Nephron progenitor cell (in vitro differentiated cells): Measurements from ENCODE around the gene SNAI3.

Experiments
- DNase-seq: peaks from one replicate; pipeline ENCODE4 v3.0.0; 2021
- H3K27ac Mint-ChIP-seq: 2 replicates; pipeline ENCODE4 v1.8.0; 2021; ENCODE audit warnings: mild to moderate bottlenecking, moderate library complexity, mixed read lengths
- H3K27me3 Mint-ChIP-seq: 2 replicates; pipeline ENCODE4 v1.8.0; 2021; ENCODE audit warnings: mild to moderate bottlenecking, low read depth, mixed read lengths; ENCODE audit not compliant: poor library complexity
- H3K36me3 Mint-ChIP-seq: 2 replicates; pipeline ENCODE4 v1.8.0; 2021; ENCODE audit warnings: low read depth, mixed read lengths
- H3K4me1 Mint-ChIP-seq: 2 replicates; pipeline ENCODE4 v1.8.0; 2021; ENCODE audit warnings: mixed read lengths
- H3K4me3 Mint-ChIP-seq: 2 replicates; pipeline ENCODE4 v1.8.0; 2021; ENCODE audit warnings: mild to moderate bottlenecking, moderate library complexity, mixed read lengths
- H3K9me3 Mint-ChIP-seq: 2 replicates; pipeline ENCODE4 v1.8.0; 2021; ENCODE audit warnings: mild to moderate bottlenecking, moderate library complexity, mixed read lengths
- TF ChIP-seq, protein P1 (sequence below): fragments of 200-600 bp; sonication (generic); IDR thresholded peaks from 2 replicates; pipeline ENCODE4 v1.5.0; 2021; ENCODE audit warnings: antibody characterized with exemption

The SNAI3 gene

DNA sequence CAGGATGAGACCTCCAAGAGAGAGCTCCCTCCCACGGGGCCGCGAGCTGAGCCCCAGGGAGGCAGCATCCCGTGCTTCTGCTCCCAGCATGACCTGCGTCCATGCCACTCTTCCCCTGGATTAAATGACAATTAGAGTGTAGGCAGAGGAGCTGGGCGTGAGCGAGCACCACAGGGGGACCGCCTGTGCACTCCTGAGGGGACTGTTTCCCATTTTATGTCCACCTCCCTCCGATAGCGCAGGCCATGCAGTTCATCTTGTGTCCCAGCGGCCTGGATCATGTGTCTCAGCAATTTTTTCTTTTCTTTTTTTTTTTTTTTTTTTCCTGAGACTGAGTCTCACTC, 53.7 kb downstream of the SNAI3 start:
- no peaks in the 10 kb centered on the region for H3K9me3 Mint-ChIP-seq
- H3K27ac Mint-ChIP-seq: no peak overlapping the region
- peaks cover 29% of the 10 kb centered on the region for H3K27me3 Mint-ChIP-seq
- no peak for DNase-seq
- no peak overlapping the region for H3K4me3 Mint-ChIP-seq
- H3K36me3 Mint-ChIP-seq: peaks cover 19% of the 10 kb centered on the region
- TF ChIP-seq, protein P1, sequence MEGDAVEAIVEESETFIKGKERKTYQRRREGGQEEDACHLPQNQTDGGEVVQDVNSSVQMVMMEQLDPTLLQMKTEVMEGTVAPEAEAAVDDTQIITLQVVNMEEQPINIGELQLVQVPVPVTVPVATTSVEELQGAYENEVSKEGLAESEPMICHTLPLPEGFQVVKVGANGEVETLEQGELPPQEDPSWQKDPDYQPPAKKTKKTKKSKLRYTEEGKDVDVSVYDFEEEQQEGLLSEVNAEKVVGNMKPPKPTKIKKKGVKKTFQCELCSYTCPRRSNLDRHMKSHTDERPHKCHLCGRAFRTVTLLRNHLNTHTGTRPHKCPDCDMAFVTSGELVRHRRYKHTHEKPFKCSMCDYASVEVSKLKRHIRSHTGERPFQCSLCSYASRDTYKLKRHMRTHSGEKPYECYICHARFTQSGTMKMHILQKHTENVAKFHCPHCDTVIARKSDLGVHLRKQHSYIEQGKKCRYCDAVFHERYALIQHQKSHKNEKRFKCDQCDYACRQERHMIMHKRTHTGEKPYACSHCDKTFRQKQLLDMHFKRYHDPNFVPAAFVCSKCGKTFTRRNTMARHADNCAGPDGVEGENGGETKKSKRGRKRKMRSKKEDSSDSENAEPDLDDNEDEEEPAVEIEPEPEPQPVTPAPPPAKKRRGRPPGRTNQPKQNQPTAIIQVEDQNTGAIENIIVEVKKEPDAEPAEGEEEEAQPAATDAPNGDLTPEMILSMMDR: no peak
- H3K4me1 Mint-ChIP-seq: peaks cover 6% of the 10 kb centered on the region

DNA sequence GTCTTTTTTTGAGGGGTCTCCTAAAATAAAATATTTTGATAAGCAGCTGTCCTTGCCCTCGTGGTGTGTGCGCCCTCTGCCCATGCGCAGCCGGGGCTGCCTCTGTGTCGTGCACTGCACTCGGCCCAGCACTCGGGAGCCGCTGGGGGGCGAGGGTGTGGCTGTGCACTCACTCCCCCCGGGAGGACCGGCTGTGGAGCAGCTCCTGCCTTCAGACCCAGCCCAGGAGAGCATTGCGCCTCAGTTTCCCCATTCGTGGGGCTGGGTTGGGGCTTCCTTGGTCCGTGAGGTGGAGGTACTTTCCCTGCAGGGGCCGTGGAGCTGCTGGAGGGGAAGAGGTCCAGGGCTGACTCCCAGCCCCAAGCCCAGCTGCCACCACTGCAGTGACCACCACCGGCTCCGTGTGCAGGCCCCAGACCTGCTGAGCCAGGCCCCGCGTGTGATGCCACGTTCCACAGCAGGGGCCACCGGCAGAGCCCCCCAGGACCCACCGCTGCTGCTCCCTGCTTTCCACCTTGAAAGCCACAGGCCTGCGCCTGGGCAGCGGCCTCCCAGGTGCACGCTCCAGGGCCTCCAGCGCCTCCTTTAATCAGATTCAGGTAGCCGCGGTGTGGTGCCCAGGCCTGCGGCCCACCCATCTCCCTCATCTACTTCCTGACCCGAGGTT, 54.3 kb downstream of the SNAI3 start:
- Mint-ChIP-seq H3K36me3 (peaks cover 24% of the 10 kb centered on the region), H3K4me3 (no peak overlapping the region), H3K9me3 (no peaks in the 10 kb centered on the region), H3K27ac (no peak overlapping the region), H3K27me3 (peaks cover 24% of the 10 kb centered on the region), H3K4me1 (peaks cover 1% of the 10 kb centered on the region)
- TF ChIP-seq, protein P1: no peak
- no peak for DNase-seq

DNA sequence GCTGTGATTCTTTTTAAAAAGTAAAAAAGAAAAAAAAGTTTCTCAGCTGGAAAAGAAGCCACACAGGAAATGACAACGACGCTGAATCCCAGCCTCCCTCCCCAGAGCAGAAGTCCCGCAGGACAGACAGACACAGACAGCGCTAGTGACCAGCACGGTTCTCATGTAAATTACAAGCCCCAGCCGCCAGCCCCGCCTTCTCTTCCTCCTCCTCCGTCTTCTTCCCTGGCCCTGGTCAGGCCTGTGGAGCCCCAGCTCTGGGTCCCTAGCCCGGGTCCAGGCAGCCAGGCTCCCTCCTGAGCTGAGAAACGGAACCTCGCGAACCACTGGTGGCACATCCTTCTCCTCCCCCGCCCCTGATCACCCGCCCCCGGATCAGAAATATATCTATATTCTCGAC, 54.9 kb downstream of the SNAI3 start:
- H3K36me3 Mint-ChIP-seq: peaks cover 31% of the 10 kb centered on the region
- DNase-seq: no peak
- no peaks in the 10 kb centered on the region for H3K4me1 Mint-ChIP-seq
- no peaks in the 10 kb centered on the region for H3K9me3 Mint-ChIP-seq
- H3K27ac Mint-ChIP-seq: no peak overlapping the region
- TF ChIP-seq, protein P1: no peak
- peaks cover 21% of the 10 kb centered on the region for H3K27me3 Mint-ChIP-seq
- H3K4me3 Mint-ChIP-seq: no peak overlapping the region

DNA sequence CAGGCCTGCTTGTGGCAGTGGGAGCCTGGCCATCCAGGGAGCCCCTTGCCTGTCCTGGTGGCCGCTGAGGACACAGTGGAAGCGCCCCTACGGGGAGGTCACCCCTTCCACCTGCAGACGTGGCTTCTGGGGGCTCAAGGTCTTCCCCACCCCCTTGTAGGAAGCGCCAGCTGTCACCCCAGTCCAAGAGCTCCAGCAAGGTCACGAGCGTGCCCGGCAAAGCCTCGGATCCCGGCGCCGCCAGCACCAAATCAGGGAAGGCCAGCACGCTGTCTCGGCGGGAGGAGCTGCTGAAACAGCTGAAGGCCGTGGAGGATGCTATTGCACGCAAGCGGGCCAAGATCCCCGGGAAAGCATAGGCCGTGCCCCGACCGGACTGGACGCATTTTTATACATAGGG, 55.4 kb downstream of the SNAI3 start:
- Mint-ChIP-seq H3K27me3 (peaks cover 17% of the 10 kb centered on the region), H3K36me3 (peaks cover 35% of the 10 kb centered on the region), H3K9me3 (no peaks in the 10 kb centered on the region), H3K4me1 (no peaks in the 10 kb centered on the region), H3K4me3 (no peak overlapping the region), H3K27ac (no peak overlapping the region)
- TF ChIP-seq, protein P1: no peak
- DNase-seq: no peak

DNA sequence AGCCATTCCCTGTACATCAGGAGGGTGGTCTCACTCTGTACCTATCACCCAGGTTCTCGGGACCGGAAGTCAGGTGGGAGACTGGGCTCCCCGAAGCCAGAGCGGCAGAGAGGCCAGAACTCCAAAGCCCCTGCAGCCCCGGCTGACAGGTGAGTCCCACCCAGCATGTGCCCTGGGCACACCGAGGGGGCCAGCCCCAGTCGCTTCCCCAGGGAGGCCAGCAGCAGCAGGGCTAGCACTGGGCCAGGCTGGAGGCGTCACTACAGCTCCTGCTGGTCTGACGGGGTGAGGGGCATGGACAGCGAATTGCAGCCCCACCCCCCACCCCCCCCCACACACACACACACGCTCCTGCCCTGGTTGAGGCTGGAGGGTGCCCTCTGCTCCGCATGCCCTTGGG, 55.9 kb downstream of the SNAI3 start:
- Mint-ChIP-seq H3K27ac (no peak overlapping the region), H3K4me1 (no peaks in the 10 kb centered on the region), H3K27me3 (peaks cover 12% of the 10 kb centered on the region), H3K4me3 (no peak overlapping the region), H3K36me3 (peaks cover 35% of the 10 kb centered on the region), H3K9me3 (no peaks in the 10 kb centered on the region)
- TF ChIP-seq, protein P1: no peak
- DNase-seq: no peak

DNA sequence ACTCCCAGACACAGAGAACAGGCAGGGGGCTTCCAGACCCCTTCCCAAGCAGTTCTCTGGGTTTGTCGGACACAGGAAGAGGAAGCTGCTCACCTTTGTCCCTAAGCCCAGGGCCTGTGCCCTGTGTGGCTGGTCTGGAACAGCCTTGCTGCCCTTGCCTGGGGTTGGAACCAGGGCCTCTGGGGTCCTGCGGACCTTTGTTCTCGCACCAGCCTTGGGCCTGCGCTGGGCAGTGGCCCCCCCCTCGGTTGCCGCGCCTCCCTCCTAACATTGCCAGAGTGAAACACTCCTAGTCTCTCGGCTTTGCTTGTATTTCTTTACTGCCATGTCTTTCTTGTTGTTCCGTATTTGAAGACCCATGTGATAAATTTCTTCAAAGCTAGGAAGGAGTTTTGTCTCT, 56.5 kb downstream of the SNAI3 start:
- DNase-seq: no peak
- peaks cover 35% of the 10 kb centered on the region for H3K36me3 Mint-ChIP-seq
- H3K4me1 Mint-ChIP-seq: no peaks in the 10 kb centered on the region
- H3K27ac Mint-ChIP-seq: no peak overlapping the region
- H3K9me3 Mint-ChIP-seq: no peaks in the 10 kb centered on the region
- H3K4me3 Mint-ChIP-seq: no peak overlapping the region
- H3K27me3 Mint-ChIP-seq: peaks cover 6% of the 10 kb centered on the region
- TF ChIP-seq, protein P1: no peak
